NCI-H524 treated with DMSO at 0.1 percent for 48 hours (cell line): Measurements from ENCODE around the gene UBN2.
"Not testable (repeated sequence)": the region's sequence is repeated elsewhere in the genome, so short reads cannot be mapped to it uniquely, and the experiment has no call there.

Experiments
- DNase-seq: peaks from one replicate; lab custom pipeline; 2025; lab: John Stamatoyannopoulos, UW

UBN2 gene

GRCh38 chr7:139230774-139231512 lies at the start of gene UBN2:
UBN2 (plus strand) TSS chr7:139231237; CDS start chr7:139231485, 248 bp downstream.
- peak; percentile 52 for DNase-seq

DNA sequence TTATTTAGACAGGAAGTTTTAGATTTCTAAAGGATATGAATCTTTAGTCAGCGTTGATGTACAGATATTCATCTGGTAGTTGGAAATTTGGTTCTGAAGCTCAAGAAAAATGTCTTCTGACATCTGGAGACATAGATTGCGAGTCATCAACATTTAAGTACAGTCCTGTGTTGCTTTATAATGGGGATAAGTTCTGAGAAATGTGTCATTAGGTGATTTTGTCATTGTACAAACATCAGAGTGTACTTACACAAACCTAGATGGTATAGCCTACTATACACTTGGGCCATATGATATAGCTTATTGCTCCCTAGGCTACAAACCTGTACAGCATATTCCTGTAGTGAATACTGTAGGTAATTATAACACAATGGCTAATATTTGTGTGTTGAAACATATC lies 49.6 kb upstream of the UBN2 start:
- no peak for DNase-seq

GRCh38 chr7:139182363-139182762 lies 48.7 kb upstream of the UBN2 start:
- DNase-seq, result no peak

- DNase-seq, result no peak
Observed at GRCh38 chr7:139183251-139183650, 47.8 kb upstream of the UBN2 start.

- DNase-seq, result no peak
Observed at GRCh38 chr7:139183878-139184338, 47.1 kb upstream of the UBN2 start.

DNA sequence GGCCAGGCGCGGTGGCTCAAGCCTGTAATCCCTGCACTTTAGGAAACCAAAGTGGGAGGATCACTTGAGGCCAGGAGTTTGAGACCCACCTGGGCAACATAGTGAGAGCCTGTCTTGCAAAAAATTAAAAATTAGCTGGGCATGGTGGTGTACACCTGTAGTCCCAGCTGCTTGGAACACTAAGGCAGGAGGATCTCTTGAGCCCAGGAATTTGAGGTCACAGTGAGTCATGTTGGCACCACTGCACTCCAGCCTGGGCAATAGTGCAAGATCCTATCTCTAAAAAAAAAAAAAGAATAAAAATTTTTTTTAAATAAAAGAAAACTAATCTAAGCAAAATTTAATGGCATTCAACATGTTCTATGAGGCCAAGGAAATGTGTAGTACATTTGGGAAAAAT lies 44.9 kb upstream of the UBN2 start:
- DNase-seq, result no peak

DNA sequence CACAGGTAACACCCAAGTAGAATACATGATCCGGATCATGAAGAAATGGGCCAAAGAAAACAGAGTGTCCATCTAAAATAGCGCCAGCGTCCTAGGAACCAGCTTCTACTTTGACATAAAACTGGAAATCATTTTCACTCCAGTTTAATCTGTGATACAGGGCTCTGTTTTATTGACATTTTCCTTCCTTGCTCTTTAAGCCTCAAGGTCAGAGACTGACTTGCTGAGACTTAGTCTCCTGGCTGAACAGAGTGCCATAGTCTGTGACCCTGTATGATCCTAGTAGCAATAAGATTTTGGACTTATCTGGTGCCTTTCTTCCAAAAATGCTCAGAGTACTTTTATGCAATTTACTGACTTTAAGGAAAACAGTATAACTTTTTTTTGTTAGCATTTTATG lies 41.7 kb upstream of the UBN2 start:
- DNase-seq, result no peak

GRCh38 chr7:139192014-139192706 lies 38.9 kb upstream of the UBN2 start:
- DNase-seq, result no peak

DNA sequence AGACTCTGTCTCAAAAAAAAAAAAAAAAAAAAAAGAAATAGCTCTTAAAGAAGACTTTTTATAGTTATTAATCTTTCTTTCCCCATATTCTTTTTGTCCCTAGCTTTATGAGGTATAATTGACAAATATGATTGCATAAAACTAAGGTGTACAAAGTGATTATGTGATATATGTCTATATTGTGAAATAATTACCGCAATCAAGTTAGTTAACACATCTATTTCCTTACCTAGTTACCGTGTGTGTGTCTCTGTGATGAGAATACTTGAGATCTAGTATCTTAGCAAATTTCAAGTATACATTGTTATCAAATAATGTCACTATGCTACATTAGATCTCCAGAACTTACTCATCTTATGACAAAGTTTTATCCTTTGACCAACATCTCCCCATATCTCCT lies 30.7 kb upstream of the UBN2 start:
- DNase-seq, result no peak

DNA sequence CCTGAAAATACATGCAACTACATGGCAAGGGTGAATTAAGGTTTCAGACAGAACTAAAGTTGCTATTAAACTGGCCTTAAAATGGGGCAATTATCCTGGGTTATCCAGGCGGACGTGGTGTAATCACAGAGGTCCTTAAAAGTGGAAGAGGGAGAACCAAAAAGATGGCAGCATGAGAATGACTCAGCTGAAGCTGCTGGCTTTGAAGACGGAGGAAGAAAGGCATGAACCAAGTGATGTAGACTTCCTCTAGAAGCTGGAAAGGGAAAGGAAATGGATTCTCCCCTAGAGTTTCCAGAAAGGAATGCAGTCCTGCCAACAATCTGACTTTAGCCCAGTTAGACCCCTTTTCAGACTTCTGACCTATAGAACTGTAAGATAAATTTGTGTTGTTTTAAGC lies 27.0 kb upstream of the UBN2 start:
- DNase-seq, result no peak

- DNase-seq, result no peak
Observed at GRCh38 chr7:139205843-139206242, 25.2 kb upstream of the UBN2 start.

DNA sequence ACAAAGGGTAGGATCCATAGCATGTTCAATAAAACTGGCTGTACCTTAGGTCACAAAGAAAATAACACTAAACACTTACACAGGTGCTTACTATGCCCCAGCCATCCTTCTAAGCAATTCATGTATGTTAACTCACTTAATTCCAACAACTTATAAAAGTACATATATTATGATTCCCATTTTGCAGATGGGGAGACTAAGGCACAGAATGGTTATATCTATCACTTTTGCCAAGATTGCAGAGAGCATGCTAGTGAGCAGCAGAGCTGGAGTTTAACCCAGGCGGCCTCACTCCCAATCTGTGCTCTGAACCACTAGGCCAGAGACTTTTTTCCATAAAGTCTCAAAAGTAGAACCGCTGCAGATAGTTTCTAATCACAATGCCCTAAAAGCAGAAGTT lies 18.9 kb upstream of the UBN2 start:
- no peak for DNase-seq

- not testable (repeated sequence) for DNase-seq
Observed at GRCh38 chr7:139213489-139213888, 17.5 kb upstream of the UBN2 start.

- DNase-seq, result no peak
Observed at GRCh38 chr7:139218173-139218572, 12.9 kb upstream of the UBN2 start.

- no peak for DNase-seq
Observed at GRCh38 chr7:139224219-139224618, 6.8 kb upstream of the UBN2 start.

- not testable (repeated sequence) for DNase-seq
Observed at GRCh38 chr7:139224836-139225235, 6.2 kb upstream of the UBN2 start.

- DNase-seq, result not testable (repeated sequence)
Observed at GRCh38 chr7:139225286-139226157, 5.5 kb upstream of the UBN2 start.

GRCh38 chr7:139226158-139226515 lies 4.9 kb upstream of the UBN2 start:
- not testable (repeated sequence) for DNase-seq

DNA sequence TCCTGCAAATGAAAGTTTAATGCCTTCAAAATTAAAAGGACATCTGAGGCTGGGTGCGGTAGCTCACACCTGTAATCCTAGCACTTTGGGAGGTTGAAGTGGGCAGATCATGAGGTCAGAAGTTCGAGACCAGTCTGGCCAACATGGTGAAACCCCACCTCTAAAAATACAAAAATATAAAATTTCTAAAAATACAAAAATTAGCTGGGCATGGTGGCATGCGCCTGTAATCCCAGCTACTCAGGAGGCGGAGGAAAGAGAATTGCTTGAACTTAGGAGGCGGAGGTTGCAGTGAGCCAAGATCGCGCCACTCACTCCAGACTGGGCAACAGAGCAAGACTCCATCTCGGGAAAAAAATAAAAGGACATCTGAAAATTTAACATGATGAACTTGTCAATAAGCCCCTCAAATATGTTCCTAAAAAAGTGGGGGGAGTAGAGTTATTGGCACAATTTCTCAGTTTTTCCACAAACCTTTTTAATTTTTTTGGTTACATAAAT lies 4.0 kb upstream of the UBN2 start:
- not testable (repeated sequence) for DNase-seq

DNA sequence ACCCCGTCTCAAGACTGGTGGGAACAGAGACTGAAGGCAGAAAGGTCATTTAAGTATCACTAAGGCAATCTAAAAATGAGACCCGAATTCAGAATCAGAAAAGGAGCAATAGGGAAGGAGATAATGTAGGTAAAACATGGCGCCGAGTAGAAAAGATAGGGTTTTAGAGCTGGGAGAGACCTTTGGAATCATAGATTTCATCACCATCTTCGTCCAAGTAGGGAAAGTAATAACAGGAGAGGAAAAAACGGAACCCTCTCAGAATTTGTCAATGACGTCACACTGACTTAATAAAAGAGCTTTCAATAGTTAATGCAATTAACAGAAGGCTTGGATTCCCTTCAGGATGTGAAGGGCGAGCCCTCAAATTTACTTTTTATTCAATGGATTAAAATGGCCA lies 1.0 kb upstream of the UBN2 start:
- DNase-seq, result no peak

GRCh38 chr7:139230484-139230773 lies 608 bp upstream of the UBN2 start:
- DNase-seq, result no peak

DNA sequence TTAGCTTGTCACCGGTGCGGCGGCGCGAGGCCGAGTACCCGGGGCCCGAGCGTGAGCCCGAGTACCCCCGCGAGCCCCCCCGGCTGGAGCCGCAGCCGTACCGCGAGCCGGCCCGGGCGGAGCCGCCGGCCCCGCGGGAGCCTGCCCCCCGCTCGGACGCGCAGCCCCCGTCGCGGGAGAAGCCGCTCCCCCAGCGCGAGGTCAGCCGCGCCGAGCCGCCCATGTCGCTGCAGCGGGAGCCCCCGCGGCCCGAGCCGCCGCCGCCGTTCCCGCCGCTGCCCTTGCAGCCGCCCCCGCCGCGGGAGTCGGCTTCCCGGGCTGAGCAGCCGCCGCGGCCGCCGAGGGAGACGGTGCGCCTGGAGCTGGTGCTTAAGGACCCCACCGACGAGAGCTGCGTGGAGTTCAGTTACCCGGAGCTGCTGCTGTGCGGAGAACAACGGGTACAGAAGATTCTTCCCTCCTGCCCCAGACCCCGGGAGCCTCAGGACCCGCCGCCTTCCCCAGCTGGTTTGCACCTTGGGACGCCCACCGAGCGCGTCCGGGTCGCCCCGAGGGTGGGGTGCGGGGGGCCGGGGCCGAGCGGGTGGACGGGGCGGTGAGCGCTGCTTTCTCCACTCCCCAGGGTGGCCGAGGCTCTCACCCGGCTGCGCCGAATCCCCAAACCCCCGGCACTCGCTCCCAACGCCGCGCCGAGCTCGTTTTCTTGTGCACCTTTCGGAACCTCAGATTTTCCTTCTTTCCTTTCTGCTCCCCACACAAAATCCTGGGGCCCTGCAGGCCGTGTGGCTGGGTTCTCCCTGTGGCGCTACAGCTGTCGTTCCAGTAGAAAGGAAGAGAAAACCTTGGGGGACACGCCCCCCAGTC lies 708 bp downstream of the UBN2 start:
- DNase-seq, result no peak
